ENCODE results near the gene CTNNA2.

- TF ChIP-seq POLR2AphosphoS5 (IDR thresholded peaks at IDR 0.05; ENCODE audit: low read depth, low read length) (no peak), POLR2A (IDR thresholded peaks at IDR 0.05; ENCODE audit: low read depth, low read length) (no peak), TAF1 (IDR thresholded peaks at IDR 0.05; ENCODE audit: borderline replicate concordance, low read depth, low read length) (no peak)
Observed at GRCh38 chr2:79966882-79967281, 454.0 kb downstream of the CTNNA2 start.
